RKO (cell line): ENCODE data around the gene CCDC97.
"Not testable (repeated sequence)": the region's sequence is repeated elsewhere in the genome, so short reads cannot be mapped to it uniquely, and the experiment has no call there.

Experiments used
- DNase-seq: peaks from one replicate; pipeline ENCODE4 v3.0.0-alpha.2; 2016; ENCODE audit warnings: low spot score

Gene CCDC97

DNA sequence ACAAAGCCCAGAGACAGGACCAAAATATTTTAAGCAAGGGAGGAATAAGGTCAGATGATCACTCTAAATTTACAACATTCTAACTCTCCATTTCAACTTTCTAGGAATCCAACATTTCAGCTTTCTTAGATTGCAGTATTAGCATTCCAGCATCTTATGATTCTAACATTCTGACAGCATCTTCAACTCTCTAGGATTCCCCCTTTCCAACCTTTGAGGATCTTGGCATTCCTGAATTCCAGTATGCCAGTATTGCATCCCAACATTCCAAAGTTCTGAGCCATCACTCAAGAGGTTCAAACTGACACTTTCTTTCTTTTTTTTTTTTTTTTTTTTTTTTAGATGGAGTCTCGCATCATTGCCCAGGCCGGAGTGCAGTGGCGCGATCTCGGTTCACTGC lies 30.0 kb downstream of the CCDC97 start:
- DNase-seq = no peak

DNA sequence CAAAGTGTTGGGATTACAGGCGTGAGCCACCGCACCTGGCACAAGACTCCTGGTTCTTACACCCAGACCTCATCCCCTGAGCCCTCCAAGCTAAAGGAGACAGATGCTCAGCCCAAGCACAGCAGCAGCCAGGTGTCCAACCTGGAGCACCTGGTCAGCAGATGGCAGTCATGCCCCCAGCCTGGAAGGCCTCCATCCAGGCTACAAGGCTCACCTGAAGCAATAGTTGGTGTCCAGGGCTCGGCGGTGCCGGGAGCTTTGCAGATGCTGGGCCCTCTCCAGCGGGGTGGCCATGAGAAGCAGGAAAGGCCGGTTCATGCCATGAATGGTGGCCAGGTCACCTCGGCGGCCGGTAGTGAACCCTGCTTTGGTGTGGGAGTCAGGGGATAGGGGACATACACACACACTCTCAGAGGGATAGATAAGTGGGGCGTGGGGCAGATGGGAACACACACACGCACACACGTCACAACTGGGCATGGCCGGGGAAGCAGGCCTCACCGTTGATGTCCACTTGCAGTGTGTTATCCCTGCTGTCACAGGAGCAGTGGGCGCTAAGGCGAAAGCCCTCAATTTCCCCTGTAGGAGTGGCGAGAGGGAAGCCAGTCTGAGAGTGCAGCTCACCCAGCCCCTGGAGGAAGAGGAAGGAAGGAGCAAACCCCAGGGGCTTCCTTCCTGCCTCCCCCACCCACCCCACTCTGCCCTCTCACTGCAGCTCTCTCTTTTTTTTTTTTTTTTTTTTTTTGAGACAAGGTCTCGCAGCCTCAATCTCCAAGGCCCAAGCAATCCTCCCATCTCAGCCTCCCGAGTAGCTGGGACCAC lies 31.9 kb downstream of the CCDC97 start:
- no peak for DNase-seq

- no peak for DNase-seq
These were observed 34.2 kb downstream of the CCDC97 start for GRCh38 chr19:41344162-41344561.

DNA sequence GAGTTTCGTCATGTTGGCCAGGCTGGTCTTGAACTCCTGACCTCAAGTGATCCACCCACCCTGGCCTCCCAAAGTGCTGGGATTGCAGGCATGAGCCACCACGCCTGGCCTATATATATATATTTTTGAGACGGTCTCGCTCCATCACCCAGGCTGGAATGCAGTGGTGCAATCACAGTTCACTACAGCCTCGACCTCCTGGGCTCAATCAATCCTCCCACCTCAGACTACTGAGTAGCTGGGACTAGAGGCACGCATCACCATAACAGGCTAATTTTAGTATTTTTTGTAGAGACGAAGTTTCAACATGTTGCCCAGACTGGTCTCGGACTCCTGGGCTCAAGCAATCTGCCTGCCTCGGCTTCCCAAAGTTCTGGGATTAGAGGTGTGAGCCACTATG lies 36.9 kb downstream of the CCDC97 start:
- DNase-seq = not testable (repeated sequence)

GRCh38 chr19:41350735-41351338 lies 40.9 kb downstream of the CCDC97 start:
- no peak for DNase-seq

GRCh38 chr19:41351339-41352245 lies 41.6 kb downstream of the CCDC97 start:
- peak; percentile 49 for DNase-seq

DNA sequence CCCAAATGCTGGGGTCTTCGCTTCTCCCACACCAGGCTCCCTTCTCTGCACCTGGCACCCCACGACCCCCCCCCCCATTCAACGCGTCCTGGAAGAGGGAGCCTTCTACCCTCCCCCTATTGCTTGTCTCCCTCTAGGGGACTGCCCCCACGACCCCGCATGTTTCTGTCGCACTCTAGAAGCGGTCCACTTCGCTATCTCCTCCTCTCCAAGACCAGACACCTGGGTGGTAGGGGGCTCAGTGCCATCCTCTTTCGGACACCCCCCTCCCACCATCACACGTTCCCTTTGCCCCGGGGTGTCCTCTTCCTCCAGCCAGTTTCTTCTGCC lies 42.3 kb downstream of the CCDC97 start:
- DNase-seq = no peak

GRCh38 chr19:41352609-41353465 lies 42.9 kb downstream of the CCDC97 start:
- peak; percentile 75 for DNase-seq

DNA sequence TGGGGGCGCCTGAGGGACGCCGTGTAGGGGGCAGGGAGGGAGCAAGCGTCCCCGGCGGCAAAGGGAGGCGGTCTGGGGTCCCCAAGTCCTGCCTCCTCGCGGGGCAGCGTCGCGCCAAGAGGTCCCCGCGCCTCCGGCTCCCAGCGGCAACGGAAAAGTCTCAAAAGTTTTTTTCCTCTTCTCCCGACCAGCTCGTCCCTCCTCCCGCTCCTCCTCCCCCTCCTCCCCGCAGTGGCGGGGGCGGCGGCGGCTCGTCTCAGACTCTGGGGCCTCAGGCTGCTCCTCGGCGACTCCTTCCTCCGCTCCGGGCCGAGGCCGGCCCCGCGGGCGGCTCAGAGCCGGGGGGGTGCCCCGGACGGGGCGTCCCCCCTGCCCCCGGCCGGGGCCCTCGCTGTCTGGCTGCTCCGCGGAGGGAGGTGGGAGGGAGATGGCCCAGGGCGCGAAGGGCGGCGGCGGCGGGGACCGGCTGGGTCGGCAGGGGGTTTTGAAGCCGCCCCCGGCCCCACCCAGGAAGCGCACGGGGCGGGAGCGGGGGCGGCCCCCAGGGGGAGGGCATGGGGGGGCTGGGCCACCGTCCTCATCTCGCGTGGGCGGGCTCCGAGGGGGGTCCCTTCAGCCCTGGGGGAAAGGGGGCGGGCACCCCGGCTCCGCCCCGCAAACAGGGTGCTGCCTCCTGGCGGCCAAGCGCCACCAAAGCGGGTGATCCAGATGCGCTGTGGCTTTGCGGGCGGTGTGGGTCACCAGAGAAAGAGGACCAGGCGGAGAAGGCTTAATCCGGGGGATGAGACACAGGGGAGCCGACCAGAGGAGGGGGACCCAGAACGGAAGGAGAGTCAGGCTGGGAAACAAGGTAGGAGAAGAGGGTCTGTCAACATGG lies 43.7 kb downstream of the CCDC97 start, which contains the start of gene TGFB1:
Gene TGFB1, minus strand, starts transcription at position 457 of the 877 bp plus-strand sequence. CDS start 878 bp downstream, outside the sequence.
- DNase-seq = peak; percentile 87

- DNase-seq = no peak
These were observed 44.5 kb downstream of the CCDC97 start for GRCh38 chr19:41354343-41354953.

GRCh38 chr19:41355035-41355434 lies 45.1 kb downstream of the CCDC97 start:
- no peak for DNase-seq

DNA sequence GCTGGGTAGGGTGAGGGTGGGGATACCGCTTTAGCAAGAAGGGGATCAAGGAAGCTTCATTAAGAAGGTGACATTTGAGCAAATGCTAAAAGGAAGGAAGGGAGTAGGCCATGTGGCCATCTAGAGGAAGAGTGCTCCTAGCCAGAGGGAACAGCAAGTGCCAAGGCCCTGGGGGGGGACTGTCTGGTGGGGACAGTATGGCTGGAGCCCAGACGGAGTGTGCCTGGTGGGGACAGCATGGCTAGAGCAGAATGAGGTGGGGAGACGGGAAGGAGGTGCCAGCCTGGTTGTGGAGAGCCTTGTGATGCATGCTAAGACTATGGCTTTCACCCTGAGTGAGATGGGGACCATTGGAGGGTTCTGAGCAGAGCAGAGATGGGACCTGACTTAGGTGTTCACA lies 45.8 kb downstream of the CCDC97 start:
- no peak for DNase-seq

- DNase-seq = no peak
These were observed 47.2 kb downstream of the CCDC97 start for GRCh38 chr19:41356984-41357739.

GRCh38 chr19:41357746-41358145 lies 47.8 kb downstream of the CCDC97 start:
- no peak for DNase-seq

DNA sequence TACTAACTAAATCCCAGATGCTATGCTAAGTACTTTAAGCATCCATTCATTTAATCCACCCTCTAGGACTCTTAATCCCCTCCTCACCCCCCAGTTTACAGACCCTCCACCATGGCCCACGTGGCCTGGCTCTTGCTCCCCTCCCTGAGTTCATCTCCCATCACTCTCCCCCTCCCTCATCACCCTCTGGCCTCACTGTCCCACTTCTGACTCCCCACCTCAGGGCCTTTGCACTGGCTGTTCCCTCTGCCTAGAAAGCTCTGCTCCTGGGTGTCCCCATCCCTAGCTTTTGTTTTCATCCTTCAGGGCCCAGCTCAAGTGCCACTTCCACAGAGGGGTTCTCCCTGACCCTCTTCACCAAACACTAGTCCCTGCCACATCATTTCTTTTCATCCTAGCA lies 49.8 kb downstream of the CCDC97 start:
- no peak for DNase-seq

DNA sequence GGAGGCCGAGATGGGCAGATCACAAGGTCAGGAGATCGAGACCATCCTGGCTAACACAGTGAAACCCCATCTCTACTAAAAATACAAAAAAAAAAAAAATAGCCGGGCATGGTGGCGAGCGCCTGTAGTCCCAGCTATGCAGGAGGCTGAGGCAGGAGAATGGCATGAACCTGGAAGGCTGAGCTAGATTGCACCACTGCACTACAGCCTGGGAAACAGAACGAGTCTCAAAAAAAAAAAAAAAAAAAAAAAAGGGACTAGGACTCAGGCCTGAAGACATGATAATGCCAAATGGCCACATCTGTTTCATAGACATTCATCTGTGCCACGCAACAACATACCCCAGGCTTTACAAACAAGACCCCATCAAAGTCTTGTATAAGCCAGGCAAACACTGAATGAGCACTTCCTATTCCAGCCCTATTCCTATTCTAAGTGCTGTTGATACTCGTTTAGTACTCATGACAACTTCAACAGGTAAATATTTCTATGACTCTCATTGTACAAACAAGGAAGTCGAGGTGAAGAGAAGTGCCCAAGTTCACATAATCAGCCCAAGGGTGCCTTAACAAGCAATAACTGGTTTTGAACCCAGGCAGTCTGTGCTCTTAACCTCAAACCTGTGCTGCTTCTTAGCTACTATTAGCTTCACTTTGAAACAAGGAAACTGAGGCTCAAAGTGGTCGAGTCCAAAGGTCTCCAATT lies 52.3 kb downstream of the CCDC97 start:
- DNase-seq = no peak

DNA sequence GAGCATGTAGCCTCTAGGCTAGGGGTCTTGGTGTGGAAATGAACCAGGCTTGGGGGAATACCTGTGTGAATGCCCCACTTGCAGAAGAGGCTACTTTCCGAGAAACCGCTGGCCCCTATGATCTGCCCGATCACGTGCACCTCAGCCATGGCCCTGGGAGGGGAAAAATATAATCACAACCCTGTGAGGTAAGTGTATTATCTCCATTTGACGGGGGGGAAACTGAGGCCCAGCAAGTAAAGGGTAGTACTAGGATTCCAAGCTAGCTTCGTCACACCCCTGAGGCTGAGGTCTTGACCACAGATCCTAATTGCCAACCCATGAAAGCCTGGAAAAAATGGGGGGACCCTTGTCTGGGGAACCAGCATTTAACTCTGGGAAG lies 53.4 kb downstream of the CCDC97 start:
- no peak for DNase-seq

DNA sequence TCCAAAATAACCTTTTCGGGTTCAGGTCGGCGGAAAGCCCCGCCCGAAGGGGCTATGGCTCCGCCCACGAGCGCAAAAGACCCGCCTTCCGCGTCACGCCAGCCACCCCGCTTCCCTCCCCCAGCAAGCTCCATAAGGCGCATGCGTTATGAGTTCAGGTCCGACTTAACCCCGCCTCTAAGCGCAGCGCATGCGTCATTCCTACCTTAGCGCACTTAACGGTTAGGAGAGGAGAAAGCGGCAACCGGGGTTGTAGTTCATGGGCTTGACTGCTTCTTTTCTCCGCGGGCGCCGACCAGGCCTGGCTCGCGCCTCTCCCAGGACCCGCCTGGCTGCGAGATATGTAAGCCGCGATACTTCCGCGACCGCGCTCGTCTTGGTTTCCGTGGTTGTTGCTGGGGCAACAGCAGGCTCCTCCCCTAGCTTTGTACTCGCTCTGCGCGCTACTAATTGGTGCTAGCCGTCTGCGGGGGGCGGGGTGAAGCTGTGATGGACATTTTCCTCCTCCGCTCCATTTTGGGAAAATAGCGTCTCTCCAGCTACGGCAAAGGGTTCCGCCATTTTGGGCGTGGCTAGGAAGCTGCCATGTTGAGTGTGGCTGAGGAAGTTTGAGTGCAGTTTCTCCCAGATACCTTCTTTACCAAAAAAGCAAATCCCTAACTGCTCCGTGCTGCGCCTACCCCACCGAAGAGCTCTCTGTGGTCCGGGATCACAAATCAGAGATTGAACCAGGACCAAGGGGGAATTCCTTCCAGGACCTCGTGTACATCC lies 54.0 kb downstream of the CCDC97 start, which contains the start of gene B9D2:
Gene B9D2, minus strand, starts transcription at position 397 of the 771 bp plus-strand sequence. CDS start 630 bp downstream, outside the sequence.
- peak; percentile 98 for DNase-seq
